ENCODE results near the gene UBR4. TPM values are rescaled to one million over a fixed set of nuclear protein-coding genes. Genes with fewer than 3 reads are reported as not detected.

UBR4 gene
- polyA plus RNA-seq, 1 donor (not counting 4 experiments of a cell fraction or from before 2014, with no cell fraction given), result 39.0 TPM

- dilution Hi-C loops (cut with MboI; ENCODE audit: extremely low pct_ligation_motif_present, low sequenced_read_pairs), result no loop called here
- no peaks in the 10 kb centered on the region for H3K79me2 ChIP-seq (ENCODE audit: control insufficient read depth, insufficient read depth, low read length)
- FAIRE-seq, result no peak
These were observed 79.6 kb downstream of the UBR4 start for GRCh38 chr1:19130468-19130867.

GRCh38 chr1:19128968-19129514, 81.0 kb downstream of the UBR4 start:
- Histone ChIP-seq H3K79me2 (ENCODE audit: control insufficient read depth, insufficient read depth, low read length) (no peaks in the 10 kb centered on the region), H3K36me3 (ENCODE audit: control insufficient read depth in 2 of 2, extremely low read depth in 1 of 2, insufficient read depth in 2 of 2, low read length in 2 of 2) (peaks cover 28 to 39% of the 10 kb centered on the region in 2 experiments), H3K27ac (ENCODE audit: control insufficient read depth, insufficient read depth, low read length) (no peak overlapping the region), H3K4me3 (ENCODE audit: control insufficient read depth in 2 of 3, extremely low read depth in 1 of 3, insufficient read depth in 2 of 3, low read depth in 1 of 3, low read length in 3 of 3) (no peak overlapping the region), H3K27me3 (ENCODE audit: control insufficient read depth, extremely low read depth, insufficient read depth, low read length) (no peaks in the 10 kb centered on the region), H3K4me2 (ENCODE audit: control insufficient read depth, extremely low read depth, insufficient read depth, low read depth, low read length) (no peak overlapping the region), H2AFZ (ENCODE audit: control insufficient read depth, low read length) (no peak overlapping the region), H3K9ac (ENCODE audit: control insufficient read depth, extremely low read depth, insufficient read depth, low read length) (no peak overlapping the region), H3K9me1 (ENCODE audit: control insufficient read depth, extremely low read depth, insufficient read depth, low read length) (no peaks in the 10 kb centered on the region), H3K4me1 (ENCODE audit: control insufficient read depth, extremely low read depth, insufficient read depth, low read length) (no peaks in the 10 kb centered on the region), H4K20me1 (ENCODE audit: control insufficient read depth, extremely low read depth, insufficient read depth, low read length) (no peaks in the 10 kb centered on the region), H3K9me3 (ENCODE audit: control insufficient read depth, low read depth, low read length) (no peaks in the 10 kb centered on the region)
- TF ChIP-seq CTCF (optimal IDR thresholded peaks at IDR 0.05 in 1 of 3, IDR thresholded peaks at IDR 0.05 in 1 of 3, conservative IDR thresholded peaks at IDR 0.05 in 1 of 3; ENCODE audit: extremely low read depth in 1 of 3, insufficient read depth in 2 of 3, low read length in 3 of 3), result no peak
- TF ChIP-seq EZH2 (IDR thresholded peaks at IDR 0.05; ENCODE audit: low read length), result no peak
- no peak for DNase-seq (ENCODE audit: low read depth, low spot score)
- FAIRE-seq, result no peak
- dilution Hi-C loops (cut with MboI; ENCODE audit: extremely low pct_ligation_motif_present, low sequenced_read_pairs), result no loop called here

More at GRCh38 chr1:19130468-19130867, 79.6 kb downstream of the UBR4 start:
- H3K27me3 ChIP-seq (ENCODE audit: control insufficient read depth, extremely low read depth, insufficient read depth, low read length), result no peaks in the 10 kb centered on the region
- no peaks in the 10 kb centered on the region for H3K9me1 ChIP-seq (ENCODE audit: control insufficient read depth, extremely low read depth, insufficient read depth, low read length)
- no peak overlapping the region for H3K27ac ChIP-seq (ENCODE audit: control insufficient read depth, insufficient read depth, low read length)
- no peak overlapping the region for H3K4me2 ChIP-seq (ENCODE audit: control insufficient read depth, extremely low read depth, insufficient read depth, low read depth, low read length)
- H3K4me3 ChIP-seq (ENCODE audit: control insufficient read depth in 2 of 3, extremely low read depth in 1 of 3, insufficient read depth in 2 of 3, low read depth in 1 of 3, low read length in 3 of 3), result no peak overlapping the region
- H3K4me1 ChIP-seq (ENCODE audit: control insufficient read depth, extremely low read depth, insufficient read depth, low read length), result no peaks in the 10 kb centered on the region
- no peak overlapping the region for H2AFZ ChIP-seq (ENCODE audit: control insufficient read depth, low read length)
- no peak for TF ChIP-seq CTCF (optimal IDR thresholded peaks at IDR 0.05 in 1 of 3, IDR thresholded peaks at IDR 0.05 in 1 of 3, conservative IDR thresholded peaks at IDR 0.05 in 1 of 3; ENCODE audit: extremely low read depth in 1 of 3, insufficient read depth in 2 of 3, low read length in 3 of 3)
- no peak for TF ChIP-seq EZH2 (IDR thresholded peaks at IDR 0.05; ENCODE audit: low read length)
- H3K36me3 ChIP-seq (ENCODE audit: control insufficient read depth in 2 of 2, extremely low read depth in 1 of 2, insufficient read depth in 2 of 2, low read length in 2 of 2), result peaks cover 28 to 35% of the 10 kb centered on the region in 2 experiments
- no peak for DNase-seq (ENCODE audit: low read depth, low spot score)
- no peak overlapping the region for H3K9ac ChIP-seq (ENCODE audit: control insufficient read depth, extremely low read depth, insufficient read depth, low read length)
- H3K9me3 ChIP-seq (ENCODE audit: control insufficient read depth, low read depth, low read length), result no peaks in the 10 kb centered on the region
- H4K20me1 ChIP-seq (ENCODE audit: control insufficient read depth, extremely low read depth, insufficient read depth, low read length), result no peaks in the 10 kb centered on the region

Measured in keratinocyte (primary cell).